Measurements from ENCODE around the gene PITPNC1.
A peak's percentile ranks its signal among the peaks of the same experiment; 100 is the strongest.

DNA sequence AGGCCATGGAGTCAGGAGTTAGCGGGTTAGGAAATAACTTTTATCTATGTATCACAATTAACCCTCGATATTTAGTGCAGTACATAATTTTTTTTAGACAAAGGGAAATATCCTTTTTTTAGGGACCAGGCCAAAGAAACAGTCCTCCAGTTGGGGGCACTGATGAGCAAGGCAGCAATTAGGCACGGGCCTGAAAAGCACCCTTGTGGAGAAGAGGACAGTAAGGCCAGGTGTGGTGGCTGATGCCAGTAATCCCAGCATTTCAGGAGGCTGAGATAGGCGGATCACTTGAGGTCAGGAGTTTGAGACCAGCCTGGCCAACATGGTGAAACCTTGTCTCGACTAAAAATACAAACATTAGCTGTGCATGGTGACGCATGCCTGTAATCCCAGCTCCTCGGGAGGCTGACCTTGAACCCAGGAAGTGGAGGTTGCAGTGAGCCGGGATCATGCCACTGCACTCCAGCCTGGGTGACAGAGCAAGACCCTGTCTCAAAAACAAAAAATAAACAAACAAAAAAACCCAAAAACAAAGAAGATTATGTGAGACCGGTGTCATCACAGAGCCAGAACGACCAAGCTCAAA lies 182.4 kb downstream of the PITPNC1 start:
- TF ChIP-seq, protein P1, sequence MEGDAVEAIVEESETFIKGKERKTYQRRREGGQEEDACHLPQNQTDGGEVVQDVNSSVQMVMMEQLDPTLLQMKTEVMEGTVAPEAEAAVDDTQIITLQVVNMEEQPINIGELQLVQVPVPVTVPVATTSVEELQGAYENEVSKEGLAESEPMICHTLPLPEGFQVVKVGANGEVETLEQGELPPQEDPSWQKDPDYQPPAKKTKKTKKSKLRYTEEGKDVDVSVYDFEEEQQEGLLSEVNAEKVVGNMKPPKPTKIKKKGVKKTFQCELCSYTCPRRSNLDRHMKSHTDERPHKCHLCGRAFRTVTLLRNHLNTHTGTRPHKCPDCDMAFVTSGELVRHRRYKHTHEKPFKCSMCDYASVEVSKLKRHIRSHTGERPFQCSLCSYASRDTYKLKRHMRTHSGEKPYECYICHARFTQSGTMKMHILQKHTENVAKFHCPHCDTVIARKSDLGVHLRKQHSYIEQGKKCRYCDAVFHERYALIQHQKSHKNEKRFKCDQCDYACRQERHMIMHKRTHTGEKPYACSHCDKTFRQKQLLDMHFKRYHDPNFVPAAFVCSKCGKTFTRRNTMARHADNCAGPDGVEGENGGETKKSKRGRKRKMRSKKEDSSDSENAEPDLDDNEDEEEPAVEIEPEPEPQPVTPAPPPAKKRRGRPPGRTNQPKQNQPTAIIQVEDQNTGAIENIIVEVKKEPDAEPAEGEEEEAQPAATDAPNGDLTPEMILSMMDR (IDR thresholded peaks at IDR 0.05): peak in 3 of 6 experiments; percentile 17 to 38 (median 18)
- TF ChIP-seq EP300 (IDR thresholded peaks at IDR 0.05): no peak

All from upper lobe of left lung (tissue), 4 donors.